HG03175 (cell line): ENCODE data around the gene EIF4A3.
"Not testable (repeated sequence)": the region's sequence is repeated elsewhere in the genome, so short reads cannot be mapped to it uniquely, and the experiment has no call there.

Experiments used
- ATAC-seq: cut with Tn5 transposase; IDR thresholded peaks from one replicate; pipeline ENCODE4 v1.9.1; 2021; ENCODE audit warnings: mild to moderate bottlenecking, moderate library complexity; ENCODE audit not compliant: unreplicated experiment

Gene EIF4A3

DNA sequence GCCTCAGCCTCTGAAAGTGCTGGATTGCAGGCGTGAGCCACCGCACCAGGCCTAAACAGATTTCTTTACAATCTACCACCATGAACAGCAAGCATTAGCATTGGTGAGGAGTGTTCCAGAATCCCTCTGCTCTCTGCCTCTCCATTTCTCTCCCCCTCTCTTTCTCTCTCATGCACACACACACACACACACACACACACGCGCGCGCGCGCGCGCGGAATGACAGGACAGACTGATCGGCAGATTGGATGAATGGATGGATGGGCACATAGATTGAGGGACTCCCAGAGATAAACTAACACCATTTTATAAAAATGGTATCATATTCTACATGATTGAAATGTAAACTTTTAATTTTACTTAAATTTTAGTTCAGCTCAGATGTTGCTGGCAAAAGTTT is 26.2 kb upstream of the EIF4A3 start:
- ATAC-seq: no peak

DNA sequence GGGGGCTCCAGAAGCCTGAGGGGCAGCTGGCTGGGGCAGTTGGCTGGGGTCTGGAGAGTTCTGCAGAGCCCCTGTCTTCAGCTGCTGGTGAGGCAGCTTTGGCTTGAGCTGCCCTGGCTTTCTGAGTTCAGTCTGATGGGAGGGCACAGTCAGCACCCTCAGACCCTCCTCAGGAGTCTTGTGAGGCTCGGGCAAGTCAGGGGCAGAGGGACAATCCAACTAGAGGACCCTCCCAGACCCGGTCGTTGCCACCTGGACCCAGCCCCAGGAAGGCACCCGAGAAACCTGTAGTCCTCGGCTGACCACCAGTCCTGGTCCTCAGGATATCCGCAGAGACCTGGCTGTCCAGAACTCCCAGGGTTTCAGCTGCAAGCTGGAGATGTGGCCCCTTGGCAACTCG is 24.8 kb upstream of the EIF4A3 start:
- ATAC-seq: no peak

DNA sequence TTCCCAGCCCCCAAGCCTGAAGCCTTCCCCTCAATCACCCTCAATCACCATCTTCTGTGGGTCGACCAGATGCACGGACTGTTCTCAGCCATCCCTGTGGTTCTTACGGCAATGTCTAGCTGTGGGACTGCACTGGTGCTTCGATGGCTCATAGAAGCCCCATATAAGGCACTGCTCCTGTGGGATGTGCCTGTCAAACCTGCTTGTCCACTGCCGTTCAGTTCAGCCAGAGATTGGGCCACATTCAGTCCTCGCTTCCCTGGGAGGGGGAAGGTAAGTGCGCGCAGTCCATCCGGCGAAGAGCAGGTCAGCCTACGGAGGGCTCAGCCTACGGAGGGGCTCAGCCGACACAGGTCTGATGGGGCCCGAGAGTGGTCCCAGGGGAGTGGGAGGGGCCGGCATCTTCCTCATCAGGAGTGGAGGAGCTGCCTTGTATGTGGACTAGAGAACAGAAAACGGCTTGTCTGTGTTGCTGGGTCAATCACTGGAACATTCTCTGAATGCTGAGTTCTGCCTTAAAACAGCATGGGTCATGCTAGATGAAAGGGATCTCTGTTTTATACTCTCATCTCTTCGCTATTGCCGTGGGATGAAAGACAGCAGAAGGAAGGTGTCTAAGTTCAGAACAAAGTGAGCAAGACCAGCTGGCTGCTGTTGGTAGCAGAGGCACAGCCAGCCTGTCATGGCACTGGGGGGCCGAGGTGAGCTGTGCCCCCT is 23.0 kb upstream of the EIF4A3 start, which contains the start of gene CARD14:
TSS of gene CARD14 (plus strand) at position 247 of the 717 bp plus-strand sequence. CDS start 11,409 bp downstream, outside the sequence.
- ATAC-seq: no peak

DNA sequence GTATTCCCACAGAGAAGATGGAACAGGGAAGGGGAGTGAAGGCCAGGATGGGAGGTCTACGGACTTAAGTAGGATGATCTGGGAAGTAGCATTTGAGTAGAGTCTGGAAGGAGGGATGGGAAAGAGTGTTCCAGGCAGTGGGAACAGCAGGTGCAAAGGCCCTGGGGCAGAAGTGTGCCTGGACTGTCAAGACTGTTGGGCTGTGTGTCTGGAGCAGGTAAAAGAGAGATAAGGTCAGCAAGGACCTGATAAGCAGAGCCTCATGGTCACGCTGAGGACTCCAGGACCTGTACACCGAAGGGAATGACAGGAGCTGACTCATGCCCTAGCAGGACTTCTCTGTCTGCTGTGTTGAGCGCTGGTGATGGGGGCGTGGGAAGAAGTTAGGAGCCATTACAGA is 22.2 kb upstream of the EIF4A3 start:
- no peak for ATAC-seq

DNA sequence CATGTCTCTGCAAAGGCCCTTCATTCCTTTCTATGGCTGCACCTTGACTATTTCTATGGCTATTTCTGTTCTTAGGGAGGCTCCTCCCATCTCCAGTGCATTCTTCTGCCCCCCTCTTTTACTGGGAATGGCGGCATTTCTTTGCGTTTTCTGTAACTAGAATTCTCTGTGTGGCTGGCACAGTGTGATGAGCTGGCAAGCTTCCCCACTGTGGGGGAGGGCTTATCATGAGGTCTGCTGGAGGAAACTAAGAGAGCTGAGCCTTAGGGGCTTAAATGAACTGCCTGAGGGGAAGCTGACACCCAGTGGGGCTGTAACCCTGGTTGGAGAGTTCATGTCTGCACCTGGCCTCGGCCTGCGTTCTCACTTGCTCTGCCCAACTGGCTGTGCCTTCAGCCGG is 21.4 kb upstream of the EIF4A3 start:
- no peak for ATAC-seq

DNA sequence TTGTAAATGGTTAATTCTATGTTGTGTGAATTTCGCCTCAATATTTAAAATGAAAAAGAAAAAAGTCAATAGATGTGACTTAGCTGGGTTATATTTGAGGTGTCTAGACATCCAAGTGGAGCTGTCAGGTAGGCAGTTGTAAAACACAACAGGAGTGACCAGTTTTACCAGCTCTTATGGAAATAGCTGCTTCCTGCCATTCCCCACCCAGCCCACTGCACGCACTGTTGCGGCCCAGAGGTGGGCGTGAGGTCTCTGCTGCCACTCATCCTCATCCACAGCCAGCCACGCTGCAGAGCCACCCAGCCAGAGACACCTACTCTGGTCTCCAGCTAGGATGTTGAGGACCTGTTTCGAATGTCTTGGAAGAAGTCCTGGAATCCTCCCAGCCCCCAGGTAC is 19.5 kb upstream of the EIF4A3 start:
- ATAC-seq: no peak

DNA sequence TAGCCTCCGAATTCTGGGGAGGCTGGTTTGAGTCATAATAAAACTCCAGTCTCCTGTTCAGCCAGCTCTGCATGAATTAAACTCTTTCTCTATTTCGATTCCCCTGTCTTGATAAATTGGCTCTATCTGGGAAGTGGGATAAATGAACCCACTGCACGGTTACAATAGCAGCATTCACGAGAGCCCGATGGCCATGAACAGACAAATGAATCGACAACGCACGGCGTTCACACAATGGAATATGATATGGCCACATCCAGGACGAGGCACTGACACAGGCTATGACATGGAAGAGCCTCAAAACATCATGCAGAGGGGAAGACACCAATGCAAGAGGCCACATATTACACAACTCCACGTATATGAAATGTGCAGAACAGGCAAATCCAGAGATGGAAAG is 17.3 kb upstream of the EIF4A3 start:
- ATAC-seq: no peak

DNA sequence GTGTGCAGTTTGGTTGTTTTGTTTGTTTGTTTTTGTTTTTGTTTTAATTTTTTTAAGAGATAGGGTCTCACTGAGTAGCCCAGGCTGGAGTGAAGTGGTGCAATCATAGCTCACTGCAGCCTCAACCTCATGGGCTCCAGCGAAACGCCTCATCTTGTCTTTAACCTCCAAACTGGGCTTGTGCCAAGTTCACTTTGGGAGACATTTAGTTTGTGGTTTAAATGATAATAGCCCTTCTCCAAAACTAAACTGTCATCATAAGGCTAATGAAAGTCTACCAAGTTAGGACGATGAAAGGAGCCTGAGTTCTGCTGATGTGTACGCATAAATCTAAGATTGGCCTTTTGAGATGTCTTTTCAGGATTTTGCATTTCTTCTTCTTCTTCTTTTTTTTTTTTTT is 16.4 kb upstream of the EIF4A3 start:
- ATAC-seq: no peak

DNA sequence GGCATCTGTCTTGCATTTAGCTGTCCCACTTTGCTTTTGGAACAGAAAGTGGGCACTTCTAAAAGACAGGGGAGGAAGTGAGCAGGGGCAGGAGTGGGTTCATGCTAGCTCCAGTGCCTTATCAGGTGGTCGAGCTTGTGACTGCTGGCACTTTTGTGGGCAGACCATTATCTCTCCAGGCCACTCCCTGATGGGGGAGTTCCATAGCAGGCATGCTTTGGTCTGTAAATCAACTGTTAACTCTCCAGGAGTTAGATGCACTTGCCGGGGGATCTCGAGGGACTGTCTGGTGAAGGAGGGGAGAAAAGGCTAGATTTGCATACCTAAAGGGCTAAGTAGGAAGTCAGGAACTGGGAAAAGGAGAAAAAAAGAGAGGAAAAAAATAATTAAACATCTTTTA is 13.6 kb upstream of the EIF4A3 start:
- ATAC-seq: no peak

DNA sequence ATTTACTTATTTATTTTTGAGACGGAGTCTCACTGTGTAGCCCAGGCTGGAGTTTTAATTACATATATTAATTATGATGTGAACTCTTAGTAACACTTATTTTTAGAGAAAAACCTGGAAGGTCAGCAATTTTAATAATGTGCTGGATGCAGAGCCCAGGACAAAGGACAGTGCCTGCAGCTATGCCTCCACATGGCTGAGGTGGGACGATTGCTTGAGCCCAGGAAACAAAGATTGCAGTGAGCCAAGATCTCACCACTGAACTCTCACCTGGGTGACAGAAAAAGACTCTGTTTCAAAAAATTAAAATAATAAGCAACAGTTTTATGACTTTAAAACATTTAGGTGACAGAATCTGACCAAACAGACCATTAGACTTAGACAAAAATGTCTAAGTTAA is 11.9 kb upstream of the EIF4A3 start:
- no peak for ATAC-seq

DNA sequence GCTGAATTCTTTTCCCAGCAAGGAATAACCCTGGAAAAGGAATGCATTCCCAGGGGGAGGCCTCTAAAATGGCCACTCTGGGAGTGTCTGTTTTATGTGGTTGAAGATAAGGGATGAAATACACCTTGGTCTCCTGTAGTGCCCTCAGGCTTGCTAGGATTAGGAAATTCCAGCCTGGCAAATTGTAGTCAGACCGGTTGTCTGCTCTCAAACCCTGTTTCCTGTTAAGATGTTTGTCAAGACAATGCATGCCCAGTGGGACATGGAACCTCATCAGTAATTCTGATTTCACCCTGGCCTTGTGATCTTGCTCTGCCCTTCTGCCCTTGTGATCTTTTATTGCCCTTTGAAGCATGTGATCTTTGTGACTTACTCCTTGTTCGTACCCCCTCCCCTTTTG is 8.7 kb upstream of the EIF4A3 start:
- not testable (repeated sequence) for ATAC-seq

DNA sequence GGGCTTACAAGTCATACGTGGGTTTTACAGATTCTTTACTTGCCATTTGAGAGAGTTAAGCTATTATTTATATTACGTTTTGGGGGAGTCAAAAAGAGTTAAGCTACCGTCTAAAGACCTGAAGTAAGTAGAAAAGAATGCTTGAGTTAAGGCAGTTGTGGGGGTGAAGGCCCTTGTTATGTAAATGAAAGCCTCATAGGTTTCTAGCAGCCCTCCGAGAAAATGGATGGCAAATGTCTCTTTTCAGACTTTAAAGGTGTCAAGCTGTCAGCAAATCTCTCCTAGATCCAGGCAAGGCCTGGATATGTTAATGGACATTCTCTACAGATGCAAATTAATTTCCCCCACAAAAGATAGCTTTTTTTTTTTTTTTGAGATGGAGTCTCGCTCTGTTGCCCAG is 7.2 kb upstream of the EIF4A3 start:
- no peak for ATAC-seq

DNA sequence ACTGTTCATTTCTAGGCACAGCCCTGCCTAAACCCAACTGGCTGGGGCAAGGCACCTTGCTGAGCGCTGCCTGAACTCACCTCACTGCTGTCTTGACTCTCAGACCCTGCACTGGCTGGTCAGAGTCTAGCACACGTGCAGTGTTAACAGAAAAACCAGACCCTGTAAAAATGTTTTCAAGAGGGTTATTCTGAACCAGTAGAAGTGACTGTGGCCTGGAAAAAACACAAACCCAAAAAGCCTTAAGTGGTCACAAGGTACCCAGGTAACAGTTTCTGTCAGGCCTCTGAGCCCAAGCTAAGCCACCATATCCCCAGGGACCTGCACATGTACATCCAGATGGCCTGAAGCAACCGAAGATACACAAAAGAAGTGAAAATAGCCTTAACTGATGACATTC is 6.1 kb upstream of the EIF4A3 start:
- ATAC-seq: no peak

DNA sequence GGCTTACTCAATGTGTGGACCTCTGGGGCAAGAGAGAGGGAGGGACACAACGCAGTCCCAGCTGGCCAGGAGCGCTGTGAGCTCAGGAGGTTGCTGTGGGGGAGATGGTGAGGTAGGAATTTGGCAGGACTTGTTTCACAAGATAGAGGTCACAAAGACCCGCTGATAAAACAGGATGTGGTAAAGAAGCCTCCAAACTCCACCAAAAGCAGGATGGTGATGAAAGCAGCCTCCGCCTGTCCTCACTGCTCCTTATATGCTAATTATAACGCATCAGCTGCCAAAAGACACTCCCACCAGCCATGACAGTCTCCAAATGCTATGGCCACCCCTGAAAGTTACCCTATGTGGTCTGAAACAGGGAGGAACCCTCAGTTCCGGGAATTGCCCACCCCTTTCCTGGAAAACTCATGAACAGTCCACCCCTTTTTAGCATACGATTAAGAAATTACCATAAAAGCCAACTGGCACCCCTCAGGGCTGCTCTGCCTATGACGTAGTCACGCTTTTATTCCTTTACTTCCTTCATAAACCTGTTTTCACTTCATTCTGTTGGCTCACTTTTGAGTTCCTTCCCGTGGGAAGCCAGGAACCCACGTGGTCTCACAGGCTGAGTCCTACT is 5.3 kb upstream of the EIF4A3 start:
- no peak for ATAC-seq

DNA sequence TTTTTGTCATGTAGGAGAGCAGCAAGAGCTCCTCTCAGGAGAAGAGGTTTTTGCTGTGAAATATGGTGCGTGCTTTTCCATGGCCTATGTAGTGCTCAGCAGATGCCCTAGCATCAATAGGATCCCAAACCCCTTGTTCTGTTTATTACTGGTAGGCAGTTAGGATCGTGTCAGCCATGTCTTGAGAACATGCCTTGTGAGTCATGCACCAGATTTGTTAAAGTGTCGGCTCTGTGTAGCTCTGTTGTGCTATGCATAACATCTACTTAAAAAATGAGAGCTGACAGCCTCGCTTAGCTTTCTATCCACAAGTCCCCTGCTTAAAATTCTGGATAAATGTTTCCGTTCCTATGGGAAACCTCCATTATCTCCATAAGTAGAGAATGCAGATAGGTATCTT is 4.4 kb upstream of the EIF4A3 start:
- no peak for ATAC-seq

DNA sequence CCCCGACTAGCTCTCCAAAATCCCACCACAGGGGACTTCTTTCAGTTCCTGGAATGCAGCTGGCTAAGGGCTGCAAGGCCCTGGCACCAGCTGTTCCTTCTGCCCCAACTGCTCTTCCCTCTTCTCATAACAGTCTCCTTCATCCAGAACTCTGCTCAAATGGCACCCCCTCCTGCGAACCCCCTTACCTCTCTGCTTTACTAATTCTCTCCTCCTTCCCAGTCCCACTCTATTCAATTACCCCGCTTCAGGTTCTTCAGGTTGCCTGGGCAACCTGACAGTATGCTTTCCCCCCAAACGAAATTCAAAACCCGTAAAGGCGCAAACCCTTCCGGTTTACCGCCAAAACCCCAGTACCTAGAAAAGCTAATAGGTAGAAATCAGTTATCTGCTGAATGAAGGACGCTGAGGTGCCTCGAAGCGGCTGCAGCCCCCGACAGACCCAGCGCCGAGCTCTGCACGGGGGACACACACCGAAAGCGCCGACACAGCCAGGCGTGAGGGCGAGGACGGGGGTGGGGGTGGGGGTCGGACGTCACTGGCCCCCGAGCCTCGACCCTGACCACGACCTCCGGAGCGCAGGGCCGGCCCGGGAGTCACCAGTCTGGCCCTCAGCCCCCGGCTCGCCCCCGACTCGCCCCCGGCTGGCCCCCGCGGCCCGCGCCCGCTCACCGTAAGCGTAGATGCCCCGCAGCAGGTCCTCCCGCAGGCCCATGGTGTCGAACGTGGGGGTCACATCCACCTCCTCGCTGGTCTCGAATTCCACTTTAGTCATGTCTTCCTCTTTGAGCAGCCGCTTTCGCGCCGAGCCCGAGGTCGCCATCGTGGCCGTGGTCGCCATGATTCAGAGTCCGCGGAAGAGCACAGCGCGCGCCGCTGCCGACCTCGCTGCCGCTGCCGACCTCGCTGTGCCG is 550 bp downstream of the EIF4A3 start:
- ATAC-seq: peak; percentile 2

DNA sequence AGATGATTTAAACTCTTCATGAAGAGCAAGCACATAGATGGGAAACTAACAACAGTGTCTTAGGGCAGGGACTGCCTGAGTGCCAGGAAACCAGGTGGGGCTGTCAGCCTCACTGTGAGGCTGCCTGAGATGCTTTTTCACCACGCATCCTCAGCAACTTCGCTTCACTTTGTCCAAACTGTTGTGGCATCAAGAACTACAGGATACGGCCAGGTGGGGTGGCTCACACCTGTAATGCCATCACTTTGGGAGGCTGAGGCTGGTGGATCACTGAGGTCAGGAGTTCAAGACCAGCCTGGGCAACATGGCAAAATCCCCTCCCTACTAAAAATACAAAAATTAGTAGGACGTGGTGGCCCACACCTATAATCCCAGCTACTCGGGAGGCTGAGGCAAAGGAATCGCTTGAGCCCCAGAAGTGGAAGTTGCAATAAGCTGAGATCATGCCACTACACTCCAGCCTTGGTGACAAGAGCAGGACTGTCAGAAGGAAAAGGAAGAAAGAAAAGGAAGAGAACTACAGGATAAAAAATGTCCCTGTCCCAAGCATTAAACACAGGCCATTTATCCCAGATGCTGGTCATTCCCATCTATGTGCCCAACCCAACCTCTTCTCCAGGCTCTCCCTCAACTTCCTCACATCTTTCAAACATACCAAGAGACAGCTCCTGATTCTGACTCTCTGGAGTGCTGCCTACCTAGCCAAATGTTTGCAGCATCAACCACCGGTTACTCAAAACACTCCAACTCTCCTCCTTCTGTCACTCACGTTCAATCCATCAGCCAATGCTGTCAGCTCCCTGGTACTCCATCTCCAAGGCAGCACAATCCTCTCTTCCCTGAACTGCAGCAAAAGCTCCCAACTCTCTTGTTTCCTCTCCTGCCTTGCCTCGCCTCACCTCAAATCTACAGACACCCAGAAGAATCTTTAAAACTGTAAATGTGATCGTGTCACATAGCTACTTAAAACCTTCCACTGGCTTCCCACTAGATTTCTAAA is 1.6 kb downstream of the EIF4A3 start:
- no peak for ATAC-seq

DNA sequence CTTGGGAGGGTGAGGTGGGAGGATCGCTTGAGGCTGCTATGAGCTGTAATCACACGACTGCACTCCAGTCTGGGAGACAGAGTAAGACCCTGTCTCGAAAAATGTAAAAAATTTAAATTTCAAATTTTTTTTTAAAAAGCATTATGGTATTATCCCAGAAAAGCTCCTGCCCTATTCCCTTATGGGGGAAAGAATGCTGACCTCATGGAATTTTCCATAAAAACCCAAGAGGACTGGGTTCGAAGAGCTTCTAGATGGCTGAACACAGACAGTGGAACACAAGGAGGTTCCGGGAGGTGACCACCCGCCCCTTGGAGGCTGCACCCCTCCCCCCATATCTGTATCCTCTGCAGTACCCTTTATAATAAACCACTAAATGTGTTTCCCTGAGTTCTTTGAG is 4.0 kb downstream of the EIF4A3 start:
- no peak for ATAC-seq

DNA sequence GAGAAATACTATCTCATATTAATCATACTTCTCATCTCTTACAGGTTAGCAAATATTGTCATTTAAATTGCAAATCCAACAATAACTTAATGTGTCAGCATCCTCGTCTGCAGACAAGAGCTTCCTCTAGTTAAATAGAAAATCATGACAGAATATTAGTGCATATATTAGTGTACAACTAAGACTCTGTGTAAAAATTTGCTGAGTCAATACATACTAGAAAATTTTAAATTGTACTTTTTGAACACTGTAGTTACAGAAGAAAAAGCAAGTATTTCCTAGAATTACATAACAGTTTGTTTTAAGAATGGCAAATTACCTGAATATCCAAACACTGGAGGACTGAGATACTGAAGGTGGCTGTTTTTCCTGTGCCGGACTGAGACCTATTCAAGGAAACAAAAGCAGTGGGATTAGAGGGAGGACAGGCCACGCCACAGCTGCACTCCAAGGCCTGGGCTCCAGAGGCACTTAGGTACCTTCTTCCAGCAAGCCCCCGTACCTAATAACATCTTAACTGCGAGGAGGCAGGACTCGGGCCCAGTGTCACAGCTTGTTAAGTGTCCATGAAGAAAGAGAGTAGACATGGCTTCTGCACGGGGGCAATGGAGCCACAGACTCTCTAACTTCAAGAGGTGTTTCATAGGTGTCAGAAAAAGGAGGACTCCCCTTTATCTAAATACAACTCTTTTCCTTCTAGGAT is 5.3 kb downstream of the EIF4A3 start:
- no peak for ATAC-seq

DNA sequence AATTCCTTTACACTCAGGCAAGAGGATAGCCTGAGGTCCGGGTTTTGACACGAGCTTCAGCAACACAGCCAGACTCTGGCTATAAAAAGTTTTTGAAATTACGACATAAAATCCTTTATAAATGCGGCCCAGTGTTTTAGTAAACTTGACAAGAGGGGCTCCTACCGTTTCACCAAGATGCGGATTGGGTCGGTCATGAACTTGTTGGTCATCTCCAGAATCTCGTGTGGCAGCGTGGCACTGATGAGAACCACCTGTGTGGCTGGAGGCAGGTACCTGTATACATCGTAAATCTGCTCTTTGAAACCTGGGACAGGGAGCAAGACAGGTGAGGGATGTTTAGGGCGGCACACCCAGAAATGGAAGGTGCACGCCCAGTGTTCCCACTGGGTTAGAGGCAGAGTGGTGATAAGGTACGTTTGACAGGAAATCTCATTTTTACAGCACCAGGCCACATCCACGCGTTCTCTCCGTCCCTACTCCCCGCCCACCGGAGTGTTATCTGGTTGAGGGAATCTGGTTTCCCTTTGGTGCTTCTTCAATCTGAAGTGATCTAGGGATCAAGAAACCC is 8.0 kb downstream of the EIF4A3 start:
- no peak for ATAC-seq
